Activated CD4-positive, CD25-positive, alpha-beta regulatory T cell treated with anti-CD3 and anti-CD28 coated beads, Interleukin-2, amount 50 U/mL, for 16 hours (primary cell): ENCODE data around the gene KRTAP10-5.

Source experiments
- DNase-seq: peaks from one replicate; pipeline ENCODE4 v3.0.0-alpha.2; 2020; ENCODE audit warnings: low read depth, low spot score

The KRTAP10-5 gene

GRCh38 chr21:44549525-44550211 is 30.7 kb downstream of the KRTAP10-5 start:
- no peak for DNase-seq

- no peak for DNase-seq
Observed at GRCh38 chr21:44548922-44549321, 31.5 kb downstream of the KRTAP10-5 start.

GRCh38 chr21:44548381-44548780 is 32.0 kb downstream of the KRTAP10-5 start:
- DNase-seq: no peak

GRCh38 chr21:44547656-44548331 is 32.6 kb downstream of the KRTAP10-5 start:
- no peak for DNase-seq

- DNase-seq: no peak
Observed at GRCh38 chr21:44544566-44544965, 35.8 kb downstream of the KRTAP10-5 start.

- no peak for DNase-seq
Observed at GRCh38 chr21:44542716-44543115, 37.7 kb downstream of the KRTAP10-5 start.

- no peak for DNase-seq
Observed at GRCh38 chr21:44540741-44541288, 39.6 kb downstream of the KRTAP10-5 start.

- no peak for DNase-seq
Observed at GRCh38 chr21:44539991-44540666, 40.3 kb downstream of the KRTAP10-5 start, which contains the start of gene KRTAP10-1. Gene KRTAP10-1, minus strand, starts transcription at chr21:44540195. Its CDS starts 45 bp downstream, at chr21:44540150.

GRCh38 chr21:44539046-44539445 is 41.4 kb downstream of the KRTAP10-5 start:
- no peak for DNase-seq

- DNase-seq: no peak
Observed at GRCh38 chr21:44537930-44538911, 42.2 kb downstream of the KRTAP10-5 start.

- DNase-seq: no peak
Observed at GRCh38 chr21:44535963-44536362, 44.4 kb downstream of the KRTAP10-5 start.

GRCh38 chr21:44534688-44535087 is 45.7 kb downstream of the KRTAP10-5 start:
- DNase-seq: no peak

GRCh38 chr21:44533891-44534627 is 46.3 kb downstream of the KRTAP10-5 start:
- DNase-seq: no peak

GRCh38 chr21:44533121-44533890 is 47.1 kb downstream of the KRTAP10-5 start:
- no peak for DNase-seq

- no peak for DNase-seq
Observed at GRCh38 chr21:44532712-44533111, 47.7 kb downstream of the KRTAP10-5 start.

GRCh38 chr21:44531606-44532564 is 48.5 kb downstream of the KRTAP10-5 start:
- DNase-seq: no peak

- no peak for DNase-seq
Observed at GRCh38 chr21:44530903-44531605, 49.4 kb downstream of the KRTAP10-5 start.
